ENCODE measurements around the gene SCRN1. TPM values are rescaled to one million over a fixed set of nuclear protein-coding genes. Genes with fewer than 3 reads are reported as not detected.

Gene SCRN1
- total and polyA plus RNA-seq, 7 donors, result 0.80 to 6.7 (median 2.6) TPM

DNA sequence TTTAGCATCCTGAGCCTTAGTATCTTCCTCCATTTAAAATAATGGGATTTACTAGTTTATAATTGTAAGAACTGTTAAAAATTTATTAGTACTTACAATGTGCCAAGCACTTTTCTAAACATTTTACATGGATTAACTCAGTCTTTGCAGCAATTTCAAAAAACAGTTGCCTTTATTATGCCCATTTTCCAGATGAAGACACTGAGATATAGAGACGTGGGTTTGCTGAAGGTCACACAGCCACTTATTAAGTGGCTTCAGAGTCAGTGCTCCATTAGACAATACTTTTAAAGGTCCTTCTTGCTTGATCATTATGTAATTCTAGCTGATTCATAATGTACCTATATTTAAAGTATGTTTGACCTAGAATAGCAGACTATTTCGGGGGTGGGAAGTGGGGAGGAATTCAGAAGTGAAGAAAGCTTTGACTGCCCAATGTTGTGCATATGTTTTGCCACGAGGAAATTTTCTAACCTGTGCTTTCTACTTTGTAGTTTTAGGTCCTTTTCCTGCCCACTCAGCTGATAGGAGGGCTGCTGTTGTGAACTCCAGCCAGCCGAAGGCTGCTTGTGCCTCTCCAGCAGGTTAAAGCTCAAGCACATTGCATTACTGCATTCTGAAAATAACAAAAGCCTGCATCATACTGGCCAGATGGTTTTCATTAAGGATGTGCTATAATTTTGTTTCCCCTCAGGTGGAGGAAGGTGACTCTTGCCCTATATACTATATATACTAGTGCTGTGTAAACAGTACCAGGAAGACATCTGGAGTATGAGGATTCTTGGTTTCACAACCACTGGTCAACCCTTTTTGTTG lies 42.9 kb upstream of the SCRN1 start:
- DNase-seq (no peak), ATAC-seq (peak; percentile 17 to 64 (median 21))
- Histone ChIP-seq H3K9me3 (no peaks in the 10 kb centered on the region), H3K27me3 (ENCODE audit: insufficient read depth in 3 of 3, low read length in 2 of 3) (no peaks in the 10 kb centered on the region), H3K36me3 (ENCODE audit: insufficient read depth in 1 of 2, low read depth in 1 of 2) (no peaks in the 10 kb centered on the region), H3K4me3 (no peak overlapping the region), H3K27ac (peak overlapping the region; percentile 60), H3K4me1 (peaks cover 28% of the 10 kb centered on the region)
- 26 to 33% (median 30%) methylated on average over 4 of the region's 4 CpGs for WGBS, 3 donors
- TF ChIP-seq, protein P1, sequence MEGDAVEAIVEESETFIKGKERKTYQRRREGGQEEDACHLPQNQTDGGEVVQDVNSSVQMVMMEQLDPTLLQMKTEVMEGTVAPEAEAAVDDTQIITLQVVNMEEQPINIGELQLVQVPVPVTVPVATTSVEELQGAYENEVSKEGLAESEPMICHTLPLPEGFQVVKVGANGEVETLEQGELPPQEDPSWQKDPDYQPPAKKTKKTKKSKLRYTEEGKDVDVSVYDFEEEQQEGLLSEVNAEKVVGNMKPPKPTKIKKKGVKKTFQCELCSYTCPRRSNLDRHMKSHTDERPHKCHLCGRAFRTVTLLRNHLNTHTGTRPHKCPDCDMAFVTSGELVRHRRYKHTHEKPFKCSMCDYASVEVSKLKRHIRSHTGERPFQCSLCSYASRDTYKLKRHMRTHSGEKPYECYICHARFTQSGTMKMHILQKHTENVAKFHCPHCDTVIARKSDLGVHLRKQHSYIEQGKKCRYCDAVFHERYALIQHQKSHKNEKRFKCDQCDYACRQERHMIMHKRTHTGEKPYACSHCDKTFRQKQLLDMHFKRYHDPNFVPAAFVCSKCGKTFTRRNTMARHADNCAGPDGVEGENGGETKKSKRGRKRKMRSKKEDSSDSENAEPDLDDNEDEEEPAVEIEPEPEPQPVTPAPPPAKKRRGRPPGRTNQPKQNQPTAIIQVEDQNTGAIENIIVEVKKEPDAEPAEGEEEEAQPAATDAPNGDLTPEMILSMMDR (IDR thresholded peaks at IDR 0.05), result no peak
- intact Hi-C loops (cut with DNase I), result no loop called here

DNA sequence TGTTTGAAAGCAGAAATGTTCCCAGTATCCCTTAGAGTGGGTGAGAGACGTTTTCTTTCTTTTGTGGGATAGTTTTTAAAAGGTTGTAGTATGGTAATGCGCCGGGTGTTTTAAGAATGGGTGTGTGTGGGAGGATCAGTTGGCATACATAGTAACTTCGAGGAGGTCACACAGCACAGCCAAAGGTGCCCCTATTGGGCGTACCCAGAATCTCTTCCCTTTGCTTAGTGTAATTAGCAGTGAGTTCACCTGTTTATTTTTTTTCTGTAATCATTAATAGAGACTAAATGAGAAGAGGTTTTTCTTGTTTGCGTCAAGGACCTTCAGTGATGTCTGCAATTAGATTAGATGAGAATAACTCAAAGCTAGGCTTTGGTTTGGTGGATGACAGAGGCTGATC lies 40.1 kb upstream of the SCRN1 start:
- ATAC-seq (no peak), DNase-seq (no peak)
- TF ChIP-seq, protein P1 (IDR thresholded peaks at IDR 0.05), result no peak
- Histone ChIP-seq H3K27ac (no peak overlapping the region), H3K4me3 (peak overlapping the region; percentile 94), H3K9me3 (no peaks in the 10 kb centered on the region), H3K36me3 (ENCODE audit: insufficient read depth in 1 of 2, low read depth in 1 of 2) (no peaks in the 10 kb centered on the region), H3K4me1 (peaks cover 38% of the 10 kb centered on the region), H3K27me3 (ENCODE audit: insufficient read depth in 3 of 3, low read length in 2 of 3) (no peaks in the 10 kb centered on the region)
- WGBS, 3 donors, result 25 to 45% (median 35%) methylated on average over 6 of the region's 6 CpGs
- intact Hi-C loops (cut with DNase I), result loop anchor here in 1 of 2 donors (5.0 kb wide), 2 partner anchors 33 to 222 kb away; partner anchors contain the start of gene WIPF3

DNA sequence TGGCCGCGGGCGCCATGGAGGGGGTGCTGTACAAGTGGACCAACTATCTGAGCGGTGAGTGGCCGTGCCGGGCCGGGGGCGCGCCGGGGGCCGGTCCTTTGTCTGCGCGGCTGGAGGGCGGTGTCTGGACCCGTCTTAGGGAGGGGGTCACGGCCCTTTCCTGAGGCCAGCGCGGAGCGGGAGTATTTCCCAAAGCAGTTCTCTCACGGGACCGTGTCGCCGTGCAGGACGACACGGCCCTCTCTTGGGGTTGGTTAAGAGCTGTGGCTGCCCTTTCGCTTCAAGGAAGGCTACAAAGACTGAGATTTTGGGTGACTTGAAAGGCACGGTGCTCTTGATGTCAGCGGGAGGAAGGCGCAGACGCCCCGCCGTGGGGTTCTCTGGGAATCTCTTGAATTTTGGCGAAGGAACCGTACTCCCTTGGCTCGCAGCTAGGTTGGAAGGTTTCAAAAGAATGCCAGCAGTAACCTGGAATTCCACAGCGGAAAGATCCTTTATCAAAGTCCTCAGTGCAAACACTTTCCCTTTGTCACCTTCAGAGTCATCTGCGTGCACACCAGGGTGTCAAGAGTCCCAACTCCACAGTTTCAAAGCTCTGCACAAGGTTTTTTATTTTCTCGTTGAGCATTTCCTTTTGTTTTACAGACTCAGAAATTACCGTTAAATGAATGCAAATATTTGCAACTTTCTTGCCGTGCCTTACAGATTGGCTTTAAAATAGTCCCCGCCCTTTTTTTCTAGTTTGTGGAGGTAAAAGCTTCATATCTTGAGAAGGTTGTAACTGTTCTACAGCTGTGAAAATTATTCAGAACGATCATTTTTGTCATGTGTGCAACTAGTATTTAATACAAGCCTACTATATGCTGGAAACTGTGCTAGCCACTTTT lies 39.4 kb upstream of the SCRN1 start:
- intact Hi-C loops (cut with DNase I), result loop anchor here in 1 of 2 donors (5.0 kb wide), 2 partner anchors 33 to 222 kb away; partner anchors contain the start of gene WIPF3
- ATAC-seq, result peak; percentile 13 to 27 (median 24)
- H3K27ac ChIP-seq, result peak overlapping the region; percentile 94
- H3K27me3 ChIP-seq (ENCODE audit: insufficient read depth in 3 of 3, low read length in 2 of 3), result no peaks in the 10 kb centered on the region
- H3K4me1 ChIP-seq, result peaks cover 38% of the 10 kb centered on the region
- TF ChIP-seq, protein P1 (IDR thresholded peaks at IDR 0.05), result no peak
- H3K36me3 ChIP-seq (ENCODE audit: insufficient read depth in 1 of 2, low read depth in 1 of 2), result no peaks in the 10 kb centered on the region
- WGBS, 3 donors, result 0 to 1% (median 0%) methylated on average over 37 to 42 of the region's 42 CpGs
- DNase-seq, result peak in 1 of 2 donors; percentile 75
- H3K4me3 ChIP-seq, result peak overlapping the region; percentile 94
- H3K9me3 ChIP-seq, result no peaks in the 10 kb centered on the region

DNA sequence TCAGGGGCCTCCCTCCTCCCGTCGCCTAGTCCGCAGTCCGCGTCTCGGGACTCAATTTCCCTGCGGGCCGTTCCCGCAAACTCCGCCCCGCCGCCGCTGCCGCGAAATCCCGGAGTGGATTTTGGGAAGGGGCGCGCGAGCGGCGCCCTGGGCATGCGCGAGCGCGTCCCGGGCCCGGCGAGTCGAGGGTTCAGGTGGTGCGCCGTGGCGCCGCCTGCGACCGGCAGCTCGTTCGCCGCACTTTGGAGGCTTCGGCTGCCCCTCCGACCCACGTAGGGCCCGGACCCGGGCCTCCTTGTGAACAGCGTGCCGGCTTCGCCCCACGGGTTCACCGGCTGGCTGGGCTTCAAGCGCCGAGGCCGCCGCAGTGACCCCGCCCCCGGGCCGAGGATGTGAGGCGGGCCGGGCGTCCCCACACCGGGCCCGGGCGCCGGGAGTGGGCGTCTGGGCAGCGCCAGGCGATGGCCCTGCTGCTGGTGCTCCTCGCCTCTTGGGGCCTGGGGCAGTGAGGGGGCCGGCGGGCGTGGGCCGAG lies 38.7 kb upstream of the SCRN1 start, which contains the start of gene PLEKHA8:
Gene PLEKHA8, plus strand, starts transcription at position 197 of the 533 bp plus-strand sequence. CDS start 351 bp downstream, outside the sequence.
- H3K4me3 ChIP-seq, result peak within 1 kb of the TSS; percentile 94
- peak within 1 kb of the TSS; percentile 94 for H3K27ac ChIP-seq
- TF ChIP-seq, protein P1 (IDR thresholded peaks at IDR 0.05), result no peak
- ATAC-seq, result peak; percentile 76 to 83 (median 82)
- H3K27me3 ChIP-seq (ENCODE audit: insufficient read depth in 3 of 3, low read length in 2 of 3), result no peaks in the 10 kb centered on the region
- H3K9me3 ChIP-seq, result no peaks in the 10 kb centered on the region
- intact Hi-C loops (cut with DNase I), result loop anchor here in 1 of 2 donors (5.0 kb wide), 2 partner anchors 34 to 221 kb away; partner anchors contain the start of gene WIPF3
- peak; percentile 89 to 92 for DNase-seq
- peaks cover 38% of the 10 kb centered on the region for H3K4me1 ChIP-seq
- 0 to 1% (median 0%) methylated on average over 57 to 70 of the region's 70 CpGs for WGBS, 3 donors
- H3K36me3 ChIP-seq (ENCODE audit: insufficient read depth in 1 of 2, low read depth in 1 of 2), result no peaks in the 10 kb centered on the region

All from psoas muscle (tissue), 8 donors.